ENCODE results near the gene TRPM2. TPM values are rescaled to one million over a fixed set of nuclear protein-coding genes. Genes with fewer than 3 reads are reported as not detected.

Gene TRPM2
- total and polyA plus RNA-seq, 2 of the 8 experiments (the other 6 are each of a cell fraction or from before 2014, with no cell fraction given) = 0.27 to 0.28 TPM

GRCh38 chr21:44374601-44375280, 21.3 kb downstream of the TRPM2 start (continued):
- TF ChIP-seq BRCA1 (IDR thresholded peaks at IDR 0.05; ENCODE audit: low read depth, low read length) = no peak

Measured in H1 (cell line).